Testis (tissue), 3 donors: ENCODE results near the gene CCP110. TPM values are rescaled to one million over a fixed set of nuclear protein-coding genes. Genes with fewer than 3 reads are reported as not detected.

Experiments
- polyA plus RNA-seq: library from polyadenylated mRNA; stranded (reverse); fragments of 350-450 nt; fragmentation: Illumina TruSeq; extraction: RNeasy Lipid Tissue Mini Kit (QIAGEN cat#74804); gene quantifications from one replicate; pipeline ENCODE4 v1.2.3, GENCODE V29; 2014; ENCODE audit warnings: low read depth, low replicate concordance; ENCODE audit not compliant: insufficient read depth
- total RNA-seq, 2 donors: library from RNA; depleted of rRNA; stranded (reverse); fragments of >200 nt; gene quantifications; one replicate each; pipeline ENCODE4 v1.2.3, GENCODE V29; 2016

The CCP110 gene
- total and polyA plus RNA-seq, 3 donors from 2014 or later, result 31.0 to 55.7 (median 54.2) TPM

Other genes starting within 250 kb of the CCP110 start
- gene CLEC19A, start 238.2 kb upstream of the CCP110 start, total RNA-seq, result not detected
- not detected for gene CLEC19A, start 238.2 kb upstream of the CCP110 start, polyA plus RNA-seq
- 1 to 10 TPM; 4.5 to 7.1 TPM for gene TMC5, start 106.1 kb upstream of the CCP110 start, total RNA-seq
- gene TMC5, start 106.1 kb upstream of the CCP110 start, polyA plus RNA-seq, result 27.7 TPM
- 10 to 100 TPM; 42.4 to 44.1 TPM for gene GDE1, start 1.8 kb upstream of the CCP110 start, total RNA-seq
- 54.6 TPM for gene GDE1, start 1.8 kb upstream of the CCP110 start, polyA plus RNA-seq
- gene VPS35L, start 31.8 kb downstream of the CCP110 start, total RNA-seq, result 10 to 100 TPM; 76.1 to 88.9 TPM
- 80.5 TPM for gene VPS35L, start 31.8 kb downstream of the CCP110 start, polyA plus RNA-seq
- gene KNOP1, start 194.3 kb downstream of the CCP110 start, total RNA-seq, result 10 to 100 TPM; 25.3 to 26.8 TPM
- gene KNOP1, start 194.3 kb downstream of the CCP110 start, polyA plus RNA-seq, result 22.4 TPM
- gene IQCK, start 194.3 kb downstream of the CCP110 start, total RNA-seq, result 10 to 100 TPM; 77.8 to 91.3 TPM
- 102 TPM for gene IQCK, start 194.3 kb downstream of the CCP110 start, polyA plus RNA-seq